ENCODE measurements around the gene SCEL. TPM values are rescaled to one million over a fixed set of nuclear protein-coding genes. Genes with fewer than 3 reads are reported as not detected.
"Not testable (repeated sequence)": the region's sequence is repeated elsewhere in the genome, so short reads cannot be mapped to it uniquely, and the experiment has no call there.

Gene SCEL
- polyA plus RNA-seq, 4 donors: 0.13 to 0.27 (median 0.22) TPM; not detected in 1

GRCh38 chr13:77623806-77624205 lies 88.3 kb downstream of the SCEL start:
- FAIRE-seq (no peak), DNase-seq (no peak)
- Histone ChIP-seq H3K27ac (ENCODE audit: low read depth in 1 of 3, low read length in 2 of 3) (no peak overlapping the region), H3K9me3 (ENCODE audit: control insufficient read depth in 2 of 2, insufficient read depth in 1 of 2, low read depth in 1 of 2, low read length in 1 of 2) (no peaks in the 10 kb centered on the region), H3K4me3 (ENCODE audit: low read depth in 1 of 3, low read length in 3 of 3) (no peak overlapping the region), H3K36me3 (ENCODE audit: control insufficient read depth in 3 of 3, insufficient read depth in 2 of 3, low read depth in 1 of 3, low read length in 3 of 3) (no peaks in the 10 kb centered on the region), H3K27me3 (ENCODE audit: control insufficient read depth in 3 of 3, insufficient read depth in 3 of 3, low read length in 3 of 3) (no peaks in the 10 kb centered on the region), H3K4me1 (ENCODE audit: control insufficient read depth in 3 of 3, insufficient read depth in 2 of 3, low read depth in 1 of 3, low read length in 2 of 3) (no peaks in the 10 kb centered on the region)
- WGBS, 3 donors: 29 to 67% (median 45%) methylated on average over 3 of the region's 3 CpGs

DNA sequence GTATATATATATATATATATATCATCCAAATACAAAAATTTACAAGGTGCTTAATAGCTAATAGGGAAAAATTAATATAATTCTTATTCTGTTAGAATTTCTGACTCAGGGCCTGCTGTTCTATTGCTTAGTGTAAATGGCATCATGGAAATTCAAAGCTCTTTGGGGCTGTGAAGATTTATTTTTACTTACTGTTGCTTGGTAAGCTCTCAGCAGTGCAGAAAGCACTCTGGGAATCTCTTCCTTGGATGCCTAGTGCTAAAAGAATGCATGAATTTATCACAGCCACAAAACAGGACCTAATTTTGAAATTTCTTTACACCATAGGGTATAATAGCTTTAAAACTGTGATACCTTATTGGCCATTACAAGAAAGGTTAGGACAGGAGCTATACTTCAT lies 92.7 kb downstream of the SCEL start:
- no peaks in the 10 kb centered on the region for H3K27me3 ChIP-seq (ENCODE audit: control insufficient read depth in 3 of 3, insufficient read depth in 3 of 3, low read length in 3 of 3)
- H3K9me3 ChIP-seq (ENCODE audit: control insufficient read depth in 2 of 2, insufficient read depth in 1 of 2, low read depth in 1 of 2, low read length in 1 of 2): no peaks in the 10 kb centered on the region
- no peaks in the 10 kb centered on the region for H3K4me1 ChIP-seq (ENCODE audit: control insufficient read depth in 3 of 3, insufficient read depth in 2 of 3, low read depth in 1 of 3, low read length in 2 of 3)
- DNase-seq (no peak), FAIRE-seq (no peak)
- no peak overlapping the region for H3K4me3 ChIP-seq (ENCODE audit: low read depth in 1 of 3, low read length in 3 of 3)
- no peaks in the 10 kb centered on the region for H3K36me3 ChIP-seq (ENCODE audit: control insufficient read depth in 3 of 3, insufficient read depth in 2 of 3, low read depth in 1 of 3, low read length in 3 of 3)
- no peak overlapping the region for H3K27ac ChIP-seq (ENCODE audit: low read depth in 1 of 3, low read length in 2 of 3)

DNA sequence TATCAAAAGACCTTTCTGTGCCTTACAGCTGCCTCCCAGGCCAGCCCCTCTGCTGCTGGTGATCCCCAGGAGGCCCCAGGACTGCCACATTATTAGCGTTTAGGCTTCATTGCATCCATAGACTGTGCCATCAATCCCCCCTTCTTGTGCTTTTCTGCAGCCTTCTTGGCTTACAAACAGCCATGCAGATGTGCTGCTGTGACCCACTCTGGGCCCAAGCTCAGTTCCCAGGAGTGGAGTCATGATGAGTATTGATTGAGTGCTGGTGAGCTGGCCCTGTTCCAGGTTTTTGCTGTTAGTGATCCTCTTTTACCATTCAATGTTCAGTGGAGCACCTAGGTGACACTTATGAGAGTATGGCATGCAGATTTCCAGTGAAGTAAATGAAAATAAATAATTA lies 102.1 kb downstream of the SCEL start:
- DNase-seq (no peak), FAIRE-seq (no peak)
- 61 to 76% (median 66%) methylated on average over 1 of the region's 1 CpG for WGBS, 3 donors
- Histone ChIP-seq H3K4me1 (ENCODE audit: control insufficient read depth in 3 of 3, insufficient read depth in 2 of 3, low read depth in 1 of 3, low read length in 2 of 3) (no peaks in the 10 kb centered on the region), H3K27ac (ENCODE audit: low read depth in 1 of 3, low read length in 2 of 3) (no peak overlapping the region), H3K27me3 (ENCODE audit: control insufficient read depth in 3 of 3, insufficient read depth in 3 of 3, low read length in 3 of 3) (no peaks in the 10 kb centered on the region), H3K4me3 (ENCODE audit: low read depth in 1 of 3, low read length in 3 of 3) (no peak overlapping the region), H3K9me3 (ENCODE audit: control insufficient read depth in 2 of 2, insufficient read depth in 1 of 2, low read depth in 1 of 2, low read length in 1 of 2) (no peaks in the 10 kb centered on the region), H3K36me3 (ENCODE audit: control insufficient read depth in 3 of 3, insufficient read depth in 2 of 3, low read depth in 1 of 3, low read length in 3 of 3) (no peaks in the 10 kb centered on the region)

GRCh38 chr13:77650409-77650808 lies 114.9 kb downstream of the SCEL start:
- FAIRE-seq (no peak), DNase-seq (no peak)
- H3K9me3 ChIP-seq (ENCODE audit: control insufficient read depth in 2 of 2, insufficient read depth in 1 of 2, low read depth in 1 of 2, low read length in 1 of 2): no peaks in the 10 kb centered on the region
- H3K4me1 ChIP-seq (ENCODE audit: control insufficient read depth in 3 of 3, insufficient read depth in 2 of 3, low read depth in 1 of 3, low read length in 2 of 3): no peaks in the 10 kb centered on the region
- no peaks in the 10 kb centered on the region for H3K36me3 ChIP-seq (ENCODE audit: control insufficient read depth in 3 of 3, insufficient read depth in 2 of 3, low read depth in 1 of 3, low read length in 3 of 3)
- H3K27me3 ChIP-seq (ENCODE audit: control insufficient read depth in 3 of 3, insufficient read depth in 3 of 3, low read length in 3 of 3): no peaks in the 10 kb centered on the region
- no peak overlapping the region for H3K4me3 ChIP-seq (ENCODE audit: low read depth in 1 of 3, low read length in 3 of 3)
- no peak overlapping the region for H3K27ac ChIP-seq (ENCODE audit: low read depth in 1 of 3, low read length in 2 of 3)

- H3K9me3 ChIP-seq (ENCODE audit: control insufficient read depth in 2 of 2, insufficient read depth in 1 of 2, low read depth in 1 of 2, low read length in 1 of 2): no peaks in the 10 kb centered on the region
- no peak overlapping the region for H3K4me3 ChIP-seq (ENCODE audit: low read depth in 1 of 3, low read length in 3 of 3)
- no peaks in the 10 kb centered on the region for H3K36me3 ChIP-seq (ENCODE audit: control insufficient read depth in 3 of 3, insufficient read depth in 2 of 3, low read depth in 1 of 3, low read length in 3 of 3)
- no peaks in the 10 kb centered on the region for H3K4me1 ChIP-seq (ENCODE audit: control insufficient read depth in 3 of 3, insufficient read depth in 2 of 3, low read depth in 1 of 3, low read length in 2 of 3)
- DNase-seq: no peak
- no peaks in the 10 kb centered on the region for H3K27me3 ChIP-seq (ENCODE audit: control insufficient read depth in 3 of 3, insufficient read depth in 3 of 3, low read length in 3 of 3)
- no peak for FAIRE-seq
- WGBS, 3 donors: 85 to 89% (median 88%) methylated on average over 2 of the region's 2 CpGs
- H3K27ac ChIP-seq (ENCODE audit: low read depth in 1 of 3, low read length in 2 of 3): no peak overlapping the region
Observed at GRCh38 chr13:77653301-77653700, 117.8 kb downstream of the SCEL start.

DNA sequence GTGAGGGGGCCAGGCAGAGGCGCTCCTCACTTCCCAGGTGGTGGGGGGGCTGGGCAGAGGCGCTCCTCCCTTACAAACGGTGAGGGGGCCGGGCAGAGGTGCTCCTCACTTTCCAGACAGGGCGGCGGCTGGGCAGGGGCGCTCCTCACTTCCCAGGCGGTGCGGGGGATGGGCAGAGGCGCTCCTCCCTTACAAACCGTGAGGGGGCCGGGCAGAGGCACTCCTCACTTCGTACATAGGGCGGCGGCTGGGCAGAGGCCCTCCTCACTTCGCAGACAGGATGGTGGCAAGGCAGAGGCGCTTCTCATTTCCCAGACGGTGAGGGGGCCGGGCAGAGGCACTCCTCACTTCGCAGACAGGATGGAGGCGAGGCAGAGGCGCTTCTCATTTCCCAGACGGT lies 124.5 kb downstream of the SCEL start:
- not testable (repeated sequence) for FAIRE-seq, DNase-seq

GRCh38 chr13:77660841-77661250 lies 125.3 kb downstream of the SCEL start:
- no peaks in the 10 kb centered on the region for H3K27me3 ChIP-seq (ENCODE audit: control insufficient read depth in 3 of 3, insufficient read depth in 3 of 3, low read length in 3 of 3)
- H3K9me3 ChIP-seq (ENCODE audit: control insufficient read depth in 2 of 2, insufficient read depth in 1 of 2, low read depth in 1 of 2, low read length in 1 of 2): peaks cover 0 to 4% of the 10 kb centered on the region in 2 donors
- 79 to 85% (median 83%) methylated on average over 14 to 15 of the region's 15 CpGs for WGBS, 3 donors
- no peaks in the 10 kb centered on the region for H3K4me1 ChIP-seq (ENCODE audit: control insufficient read depth in 3 of 3, insufficient read depth in 2 of 3, low read depth in 1 of 3, low read length in 2 of 3)
- H3K27ac ChIP-seq (ENCODE audit: low read depth in 1 of 3, low read length in 2 of 3): no peak overlapping the region
- H3K4me3 ChIP-seq (ENCODE audit: low read depth in 1 of 3, low read length in 3 of 3): no peak overlapping the region
- no peak for FAIRE-seq
- no peak for DNase-seq
- H3K36me3 ChIP-seq (ENCODE audit: control insufficient read depth in 3 of 3, insufficient read depth in 2 of 3, low read depth in 1 of 3, low read length in 3 of 3): no peaks in the 10 kb centered on the region

More for the DNA sequence above, 124.5 kb downstream of the SCEL start:
- not testable (repeated sequence) for H3K4me3 ChIP-seq (ENCODE audit: low read depth in 1 of 3, low read length in 3 of 3); H3K9me3 ChIP-seq (ENCODE audit: control insufficient read depth in 2 of 2, insufficient read depth in 1 of 2, low read depth in 1 of 2, low read length in 1 of 2); H3K4me1 ChIP-seq (ENCODE audit: control insufficient read depth in 3 of 3, insufficient read depth in 2 of 3, low read depth in 1 of 3, low read length in 2 of 3); H3K36me3 ChIP-seq (ENCODE audit: control insufficient read depth in 3 of 3, insufficient read depth in 2 of 3, low read depth in 1 of 3, low read length in 3 of 3); H3K27me3 ChIP-seq (ENCODE audit: control insufficient read depth in 3 of 3, insufficient read depth in 3 of 3, low read length in 3 of 3); H3K27ac ChIP-seq (ENCODE audit: low read depth in 1 of 3, low read length in 2 of 3)
- 91 to 94% (median 91%) methylated on average over 23 of the region's 23 CpGs for WGBS, 3 donors

DNA sequence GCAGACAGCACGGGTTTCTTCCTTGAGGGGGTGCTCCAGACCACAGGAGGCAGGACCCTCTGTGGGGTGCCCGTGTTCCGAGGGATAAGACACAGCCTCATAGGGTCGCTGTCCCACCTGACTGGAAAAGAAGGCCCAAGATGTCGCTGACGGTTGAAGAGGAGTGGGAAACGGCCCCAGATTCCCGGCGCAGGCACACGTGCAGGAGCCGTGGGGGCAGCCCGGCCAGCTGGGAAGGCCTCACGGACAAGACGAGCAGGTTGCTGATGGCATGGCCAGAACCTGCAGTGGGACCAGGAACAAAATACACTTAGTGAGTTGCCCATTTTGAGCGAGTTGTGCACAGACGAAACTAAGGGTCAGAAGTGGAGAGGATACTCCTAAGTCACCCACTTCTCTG lies 126.8 kb downstream of the SCEL start:
- H3K36me3 ChIP-seq (ENCODE audit: control insufficient read depth in 3 of 3, insufficient read depth in 2 of 3, low read depth in 1 of 3, low read length in 3 of 3); DNase-seq; H3K4me1 ChIP-seq (ENCODE audit: control insufficient read depth in 3 of 3, insufficient read depth in 2 of 3, low read depth in 1 of 3, low read length in 2 of 3); H3K4me3 ChIP-seq (ENCODE audit: low read depth in 1 of 3, low read length in 3 of 3); H3K27ac ChIP-seq (ENCODE audit: low read depth in 1 of 3, low read length in 2 of 3); H3K9me3 ChIP-seq (ENCODE audit: control insufficient read depth in 2 of 2, insufficient read depth in 1 of 2, low read depth in 1 of 2, low read length in 1 of 2); H3K27me3 ChIP-seq (ENCODE audit: control insufficient read depth in 3 of 3, insufficient read depth in 3 of 3, low read length in 3 of 3); FAIRE-seq: not testable (repeated sequence)
- WGBS, 3 donors: 85 to 93% (median 90%) methylated on average over 14 to 16 of the region's 16 CpGs

DNA sequence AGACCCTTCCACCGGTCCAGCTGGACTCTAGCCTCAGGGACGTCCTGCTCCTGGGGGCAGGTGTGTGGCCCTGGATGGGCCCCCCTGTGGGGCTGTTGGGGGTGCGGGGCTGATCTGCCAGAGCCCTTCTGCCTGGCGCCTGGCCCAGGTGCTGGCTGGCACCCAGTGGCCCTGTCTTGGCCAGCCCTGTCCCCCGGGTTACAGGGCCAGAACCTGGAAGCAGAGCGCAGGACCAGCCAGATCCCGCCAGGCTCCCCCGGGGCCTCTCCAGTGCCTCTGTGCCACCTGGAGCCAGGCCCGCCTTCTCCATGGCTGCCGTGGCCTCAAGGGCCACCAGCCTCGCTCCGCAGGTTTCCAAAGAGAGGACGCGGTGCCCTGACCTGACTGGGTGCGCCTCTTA lies 127.3 kb downstream of the SCEL start:
- H3K27ac ChIP-seq (ENCODE audit: low read depth in 1 of 3, low read length in 2 of 3); H3K4me1 ChIP-seq (ENCODE audit: control insufficient read depth in 3 of 3, insufficient read depth in 2 of 3, low read depth in 1 of 3, low read length in 2 of 3); H3K9me3 ChIP-seq (ENCODE audit: control insufficient read depth in 2 of 2, insufficient read depth in 1 of 2, low read depth in 1 of 2, low read length in 1 of 2); H3K36me3 ChIP-seq (ENCODE audit: control insufficient read depth in 3 of 3, insufficient read depth in 2 of 3, low read depth in 1 of 3, low read length in 3 of 3); DNase-seq; H3K27me3 ChIP-seq (ENCODE audit: control insufficient read depth in 3 of 3, insufficient read depth in 3 of 3, low read length in 3 of 3); H3K4me3 ChIP-seq (ENCODE audit: low read depth in 1 of 3, low read length in 3 of 3); FAIRE-seq: not testable (repeated sequence)
- 90 to 97% (median 94%) methylated on average over 7 to 13 of the region's 15 CpGs for WGBS, 3 donors
